ENCODE measurements around the gene C5orf58. TPM values are rescaled to one million over a fixed set of nuclear protein-coding genes. Genes with fewer than 3 reads are reported as not detected.

The C5orf58 gene
- total and polyA plus RNA-seq, 2 donors (not counting 1 experiment from before 2014, with no cell fraction given): not detected

- Mint-ChIP-seq H3K4me1 (peaks cover 19% of the 10 kb centered on the region), H3K27ac (no peak overlapping the region), H3K27me3 (peaks cover 13% of the 10 kb centered on the region), H3K9me3 (ENCODE audit: insufficient read depth) (no peaks in the 10 kb centered on the region), H3K4me3 (no peak overlapping the region)
- Histone ChIP-seq H3K27me3 (replicated peaks in 1 of 4; ENCODE audit: control extremely low read depth in 1 of 4, control insufficient read depth in 3 of 4, insufficient read depth in 4 of 4, low read length in 3 of 4) (peaks cover 0 to 5% (median 0%) of the 10 kb centered on the region in 4 experiments), H3K4me3 (ENCODE audit: control extremely low read depth in 1 of 5, extremely low read depth in 1 of 5, insufficient read depth in 1 of 5, low read depth in 2 of 5, low read length in 4 of 5) (no peak overlapping the region), H3K9me3 (ENCODE audit: control extremely low read depth in 1 of 3, control insufficient read depth in 2 of 3, insufficient read depth in 1 of 3, low read length in 2 of 3) (no peaks in the 10 kb centered on the region), H3K4me2 (replicated peaks; ENCODE audit: low read depth, low read length, poor library complexity, severe bottlenecking) (no peak overlapping the region), H3K36me3 (replicated peaks in 1 of 2; ENCODE audit: control extremely low read depth in 1 of 2, control insufficient read depth in 1 of 2, extremely low read depth in 1 of 2, insufficient read depth in 2 of 2, low read length in 1 of 2) (peaks cover 3% of the 10 kb centered on the region in 2 experiments), H3K4me1 (ENCODE audit: control insufficient read depth in 2 of 2, insufficient read depth in 2 of 2, low read length in 2 of 2) (peaks cover 13 to 17% of the 10 kb centered on the region in 2 donors), H3K9ac (ENCODE audit: low read length) (no peak overlapping the region), H3K79me2 (ENCODE audit: control insufficient read depth, insufficient read depth, low read length) (no peaks in the 10 kb centered on the region), H3K27ac (ENCODE audit: low read length in 2 of 2) (no peak overlapping the region), H4K20me1 (ENCODE audit: control insufficient read depth, insufficient read depth, low read length, poor library complexity, severe bottlenecking) (no peaks in the 10 kb centered on the region), H2AFZ (ENCODE audit: insufficient read depth, low read depth, low read length, poor library complexity, severe bottlenecking) (no peak overlapping the region)
- ATAC-seq (ENCODE audit: low read depth) (no peak), DNase-seq (no peak)
- ChIA-PET CTCF (interaction anchor here (1.0 to 6.9 kb wide), 13 partner anchors 7 to 153 kb away, joined by 3 to 218 read pairs (median 17); partner anchors contain the start of gene LCP2), POLR2A (no interaction called here)
- 100% methylated on average over 4 of the region's 7 CpGs for WGBS (ENCODE audit: insufficient coverage)
- TF ChIP-seq EZH2 (IDR thresholded peaks at IDR 0.05; ENCODE audit: borderline replicate concordance, insufficient read depth, low read depth, low read length, poor library complexity, severe bottlenecking): no peak
- no peak for TF ChIP-seq CTCF (IDR thresholded peaks at IDR 0.05)
- intact Hi-C loops (cut with micrococcal nuclease): loop anchor here (2.0 to 5.0 kb wide), 4 partner anchors 33 to 167 kb away; no protein-coding TSS in a partner anchor
Observed at GRCh38 chr5:170269579-170269978, 36.8 kb downstream of the C5orf58 start.

GRCh38 chr5:170270293-170271069, 37.7 kb downstream of the C5orf58 start:
- no peak overlapping the region for H2AFZ ChIP-seq (ENCODE audit: insufficient read depth, low read depth, low read length, poor library complexity, severe bottlenecking)
- no peak for TF ChIP-seq EZH2 (IDR thresholded peaks at IDR 0.05; ENCODE audit: borderline replicate concordance, insufficient read depth, low read depth, low read length, poor library complexity, severe bottlenecking)
- Mint-ChIP-seq H3K4me3 (no peak overlapping the region), H3K4me1 (peaks cover 21% of the 10 kb centered on the region), H3K27me3 (peaks cover 13% of the 10 kb centered on the region), H3K27ac (no peak overlapping the region), H3K9me3 (ENCODE audit: insufficient read depth) (no peaks in the 10 kb centered on the region)
- no peak overlapping the region for H3K27ac ChIP-seq (ENCODE audit: low read length in 2 of 2)
- ATAC-seq (ENCODE audit: low read depth): no peak
- H3K9ac ChIP-seq (ENCODE audit: low read length): no peak overlapping the region
- H3K4me3 ChIP-seq (ENCODE audit: control extremely low read depth in 1 of 5, extremely low read depth in 1 of 5, insufficient read depth in 1 of 5, low read depth in 2 of 5, low read length in 4 of 5): no peak overlapping the region
- H3K36me3 ChIP-seq (replicated peaks in 1 of 2; ENCODE audit: control extremely low read depth in 1 of 2, control insufficient read depth in 1 of 2, extremely low read depth in 1 of 2, insufficient read depth in 2 of 2, low read length in 1 of 2): peaks cover 3% of the 10 kb centered on the region in 2 experiments
- intact Hi-C loops (cut with micrococcal nuclease): no loop called here
- peaks cover 13 to 22% of the 10 kb centered on the region in 2 donors for H3K4me1 ChIP-seq (ENCODE audit: control insufficient read depth in 2 of 2, insufficient read depth in 2 of 2, low read length in 2 of 2)
- peaks cover 0 to 5% (median 0%) of the 10 kb centered on the region in 4 experiments for H3K27me3 ChIP-seq (replicated peaks in 1 of 4; ENCODE audit: control extremely low read depth in 1 of 4, control insufficient read depth in 3 of 4, insufficient read depth in 4 of 4, low read length in 3 of 4)
- ChIA-PET POLR2A (interaction anchor here (0.6 kb wide), 1 partner anchor 64 kb away, joined by 4 read pairs; no protein-coding TSS in a partner anchor), CTCF (interaction anchor here (1.0 to 6.9 kb wide), 4 partner anchors 44 to 153 kb away, joined by 3 to 86 read pairs (median 4); no protein-coding TSS in a partner anchor)
- no peak for DNase-seq
- H3K4me2 ChIP-seq (replicated peaks; ENCODE audit: low read depth, low read length, poor library complexity, severe bottlenecking): no peak overlapping the region
- 89% methylated on average over 10 of the region's 15 CpGs for WGBS (ENCODE audit: insufficient coverage)
- no peaks in the 10 kb centered on the region for H4K20me1 ChIP-seq (ENCODE audit: control insufficient read depth, insufficient read depth, low read length, poor library complexity, severe bottlenecking)
- no peaks in the 10 kb centered on the region for H3K79me2 ChIP-seq (ENCODE audit: control insufficient read depth, insufficient read depth, low read length)
- no peaks in the 10 kb centered on the region for H3K9me3 ChIP-seq (ENCODE audit: control extremely low read depth in 1 of 3, control insufficient read depth in 2 of 3, insufficient read depth in 1 of 3, low read length in 2 of 3)

Data from B cell (primary cell).